Chondrocyte (in vitro differentiated cells): ENCODE results near the gene LDLRAD4. TPM values are rescaled to one million over a fixed set of nuclear protein-coding genes. Genes with fewer than 3 reads are reported as not detected.

Experiments
- DNase-seq: peaks from one replicate; pipeline ENCODE4 v3.0.0; 2021; ENCODE audit warnings: mixed read lengths, low spot score
- H3K27ac Mint-ChIP-seq: one replicate; pipeline ENCODE4 v1.8.0; 2021; ENCODE audit warnings: mild to moderate bottlenecking, moderate library complexity, mixed read lengths; ENCODE audit not compliant: unreplicated experiment
- H3K27me3 Mint-ChIP-seq: 2 replicates; pipeline ENCODE4 v1.8.0; 2021; ENCODE audit warnings: low read depth, mixed read lengths
- H3K36me3 Mint-ChIP-seq: 2 replicates; pipeline ENCODE4 v1.8.0; 2021; ENCODE audit warnings: low read depth, mixed read lengths
- H3K4me1 Mint-ChIP-seq: 2 replicates; pipeline ENCODE4 v1.8.0; 2021; ENCODE audit warnings: low read depth, mild to moderate bottlenecking, mixed read lengths
- H3K4me3 Mint-ChIP-seq: one replicate; pipeline ENCODE4 v1.8.0; 2021; ENCODE audit warnings: mild to moderate bottlenecking, moderate library complexity, mixed read lengths; ENCODE audit not compliant: unreplicated experiment
- H3K9me3 Mint-ChIP-seq: 2 replicates; pipeline ENCODE4 v1.8.0; 2021; ENCODE audit warnings: low read depth, mixed read lengths
- CTCF ChIP-seq: fragments of 200-600 bp; sonication (generic); IDR thresholded peaks from 2 replicates; pipeline ENCODE4 v1.5.0; 2021; ENCODE audit warnings: antibody characterized with exemption, mild to moderate bottlenecking, moderate library complexity
- total RNA-seq: library from RNA; stranded (reverse); gene quantifications from 3 replicates; pipeline ENCODE4 v1.2.1, GENCODE V29; 2021

LDLRAD4 gene
- total RNA-seq, 1 donor from 2014 or later = 80.5 TPM

- Mint-ChIP-seq H3K36me3 (no peaks in the 10 kb centered on the region), H3K9me3 (no peaks in the 10 kb centered on the region)
These were observed 229.2 kb downstream of the LDLRAD4 start for GRCh38 chr18:13447621-13448334.

GRCh38 chr18:13448335-13448795 is 229.8 kb downstream of the LDLRAD4 start:
- TF ChIP-seq CTCF = no peak
- no peak overlapping the region for H3K27ac Mint-ChIP-seq
- DNase-seq = no peak
- peaks cover 9% of the 10 kb centered on the region for H3K4me1 Mint-ChIP-seq
- H3K9me3 Mint-ChIP-seq = no peaks in the 10 kb centered on the region
- no peaks in the 10 kb centered on the region for H3K36me3 Mint-ChIP-seq
- peak overlapping the region; percentile 43 for H3K4me3 Mint-ChIP-seq
- no peaks in the 10 kb centered on the region for H3K27me3 Mint-ChIP-seq

More at GRCh38 chr18:13447621-13448334, 229.2 kb downstream of the LDLRAD4 start:
- no peaks in the 10 kb centered on the region for H3K27me3 Mint-ChIP-seq
- H3K4me3 Mint-ChIP-seq = peak overlapping the region; percentile 43
- no peak overlapping the region for H3K27ac Mint-ChIP-seq
- TF ChIP-seq CTCF = no peak
- peaks cover 12% of the 10 kb centered on the region for H3K4me1 Mint-ChIP-seq
- DNase-seq = no peak

GRCh38 chr18:13449651-13450050 is 231.1 kb downstream of the LDLRAD4 start:
- no peak overlapping the region for H3K4me3 Mint-ChIP-seq
- H3K27me3 Mint-ChIP-seq = no peaks in the 10 kb centered on the region
- no peaks in the 10 kb centered on the region for H3K36me3 Mint-ChIP-seq
- H3K9me3 Mint-ChIP-seq = no peaks in the 10 kb centered on the region
- H3K27ac Mint-ChIP-seq = no peak overlapping the region
- TF ChIP-seq CTCF = no peak
- no peaks in the 10 kb centered on the region for H3K4me1 Mint-ChIP-seq
- DNase-seq = no peak

- Mint-ChIP-seq H3K27me3 (no peaks in the 10 kb centered on the region), H3K9me3 (no peaks in the 10 kb centered on the region), H3K27ac (peak overlapping the region; percentile 96), H3K36me3 (no peaks in the 10 kb centered on the region), H3K4me3 (no peak overlapping the region), H3K4me1 (peaks cover 3% of the 10 kb centered on the region)
- no peak for DNase-seq
- TF ChIP-seq CTCF = no peak
These were observed 232.0 kb downstream of the LDLRAD4 start for GRCh38 chr18:13450289-13451212.

- Mint-ChIP-seq H3K4me3 (no peak overlapping the region), H3K9me3 (no peaks in the 10 kb centered on the region), H3K27ac (peak overlapping the region; percentile 96), H3K4me1 (peaks cover 9% of the 10 kb centered on the region), H3K36me3 (no peaks in the 10 kb centered on the region), H3K27me3 (no peaks in the 10 kb centered on the region)
- TF ChIP-seq CTCF = no peak
- no peak for DNase-seq
These were observed 232.6 kb downstream of the LDLRAD4 start for GRCh38 chr18:13451213-13451540.
